ENCODE results near the gene DBN1. TPM values are rescaled to one million over a fixed set of nuclear protein-coding genes. Genes with fewer than 3 reads are reported as not detected.

Gene DBN1
- total and polyA plus RNA-seq, 2 donors (not counting 3 experiments of a cell fraction or from before 2014, with no cell fraction given): 198 to 336 TPM

GRCh38 chr5:177450667-177451424 is 22.6 kb downstream of the DBN1 start:
- Histone ChIP-seq H3K27me3 (ENCODE audit: control insufficient read depth in 2 of 2, insufficient read depth in 2 of 2, low read length in 2 of 2) (no peaks in the 10 kb centered on the region), H4K20me1 (replicated peaks; ENCODE audit: control insufficient read depth, extremely low read depth, insufficient read depth, low read length) (no peaks in the 10 kb centered on the region), H3K4me3 (replicated peaks in 1 of 3; ENCODE audit: insufficient read depth in 1 of 3, low read depth in 1 of 3, low read length in 3 of 3) (no peak overlapping the region), H3K9me1 (replicated peaks; ENCODE audit: control insufficient read depth, extremely low read depth, insufficient read depth, low read length) (no peaks in the 10 kb centered on the region), H3K36me3 (ENCODE audit: control insufficient read depth in 2 of 2, extremely low read depth in 1 of 2, insufficient read depth in 2 of 2, low read length in 2 of 2) (no peaks in the 10 kb centered on the region), H3K79me2 (ENCODE audit: control insufficient read depth, insufficient read depth, low read length) (no peaks in the 10 kb centered on the region), H2AFZ (ENCODE audit: low read depth, low read length) (no peak overlapping the region), H3K9me3 (replicated peaks; ENCODE audit: control insufficient read depth, insufficient read depth, low read length) (no peaks in the 10 kb centered on the region), H3K9ac (replicated peaks; ENCODE audit: extremely low read depth, insufficient read depth, low read length) (no peak overlapping the region), H3K4me2 (ENCODE audit: insufficient read depth, low read length) (no peak overlapping the region), H3K27ac (ENCODE audit: insufficient read depth, low read depth, low read length) (no peak overlapping the region), H3K4me1 (ENCODE audit: control insufficient read depth, extremely low read depth, insufficient read depth, low read length) (peaks cover 36% of the 10 kb centered on the region)
- FAIRE-seq: no peak
- DNase-seq (ENCODE audit: low read depth, low spot score): no peak
- dilution Hi-C loops (cut with MboI; ENCODE audit: extremely low pct_ligation_motif_present, low sequenced_read_pairs) (no loop called here), intact Hi-C loops (cut with micrococcal nuclease) (no loop called here)
- BruUV-seq (replicated peaks): no TSS peak
- TF ChIP-seq EZH2 (IDR thresholded peaks at IDR 0.05; ENCODE audit: borderline replicate concordance, low read depth, low read length, severe bottlenecking) (no peak), JUN (IDR thresholded peaks at IDR 0.05; ENCODE audit: borderline replicate concordance, insufficient read depth, insufficient read length, low read depth) (no peak), POLR2AphosphoS5 (IDR thresholded peaks at IDR 0.05; ENCODE audit: insufficient read depth, low read depth, low read length) (no peak), POLR2A (IDR thresholded peaks at IDR 0.05; ENCODE audit: low read depth, low read length) (no peak), MYC (IDR thresholded peaks at IDR 0.05; ENCODE audit: low read depth, low read length) (no peak), MAX (IDR thresholded peaks at IDR 0.05; ENCODE audit: insufficient read depth, insufficient read length) (no peak), CTCF (IDR thresholded peaks at IDR 0.05; ENCODE audit: extremely low read depth in 1 of 2, insufficient read depth in 1 of 2, low read depth in 1 of 2, low read length in 2 of 2) (no peak), GATA2 (IDR thresholded peaks at IDR 0.05; ENCODE audit: insufficient read depth, insufficient read length, low read depth, low read length) (no peak), FOS (IDR thresholded peaks at IDR 0.05; ENCODE audit: borderline replicate concordance, insufficient read depth, low read length) (no peak)
- CTCF ChIA-PET: interaction anchor here (1.2 to 13.5 kb wide), 5 partner anchors 23 to 133 kb away, joined by 3 to 288 read pairs (median 5); partner anchors contain the start of gene PFN3
- POLR2A ChIA-PET: no interaction called here
